Measurements from ENCODE around the gene SLC7A5. TPM values are rescaled to one million over a fixed set of nuclear protein-coding genes. Genes with fewer than 3 reads are reported as not detected.
"Not testable (repeated sequence)": the region's sequence is repeated elsewhere in the genome, so short reads cannot be mapped to it uniquely, and the experiment has no call there.

SLC7A5 gene
- total and polyA plus RNA-seq, 2 experiments from 2014 or later: 5.4 to 8.2 TPM

DNA sequence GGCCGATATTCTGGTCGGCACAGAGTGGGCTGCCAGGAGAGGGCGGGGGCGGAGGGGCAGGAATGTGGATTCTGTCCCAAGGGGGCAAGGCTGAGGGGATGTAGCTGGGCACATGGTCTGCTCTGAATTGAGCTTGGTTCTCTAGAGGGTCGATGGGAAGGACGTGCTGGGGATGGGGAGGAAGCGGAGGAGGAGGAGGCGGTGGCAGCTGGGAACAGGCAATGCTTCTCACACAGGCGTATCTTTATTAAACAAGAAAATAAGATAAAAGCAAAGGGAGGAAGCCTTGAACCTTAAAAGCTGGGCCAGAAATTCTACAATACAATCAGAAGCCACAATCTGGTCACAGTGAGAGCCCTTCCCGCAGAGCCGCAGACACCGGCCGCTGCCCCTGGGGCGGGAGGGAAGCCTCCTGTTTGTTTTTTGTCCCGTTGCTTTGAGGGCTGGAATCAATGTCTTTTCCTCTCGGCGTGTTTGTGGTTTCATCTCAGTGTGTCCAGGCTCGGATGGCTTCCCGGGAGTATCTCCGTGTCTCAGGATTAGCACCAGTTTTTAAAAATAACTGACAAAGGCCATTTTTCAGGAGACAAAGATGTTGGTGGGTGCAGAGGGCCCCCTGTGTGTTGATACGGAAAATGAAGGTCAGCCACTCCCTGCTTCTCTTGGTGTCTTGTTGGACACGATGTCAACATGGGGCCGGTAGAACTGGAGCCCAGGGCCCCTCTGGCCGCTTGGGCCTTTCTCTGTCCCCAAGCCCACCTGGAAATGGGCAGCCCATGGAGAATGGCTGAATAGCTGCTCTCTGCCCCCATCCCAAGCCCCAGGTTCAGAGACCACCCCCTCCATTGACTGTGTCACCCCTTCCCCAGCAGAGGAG, 12.3 kb upstream of the SLC7A5 start:
- H3K4me1 ChIP-seq (ENCODE audit: low read depth): no peaks in the 10 kb centered on the region
- no peaks in the 10 kb centered on the region for H3K27me3 ChIP-seq
- H3K4me3 ChIP-seq: no peak overlapping the region
- H3K36me3 ChIP-seq: no peaks in the 10 kb centered on the region
- no peak for DNase-seq (ENCODE audit: low read depth in 1 of 2, low spot score in 1 of 2)
- no peak overlapping the region for H3K27ac ChIP-seq
- TF ChIP-seq, protein P1, sequence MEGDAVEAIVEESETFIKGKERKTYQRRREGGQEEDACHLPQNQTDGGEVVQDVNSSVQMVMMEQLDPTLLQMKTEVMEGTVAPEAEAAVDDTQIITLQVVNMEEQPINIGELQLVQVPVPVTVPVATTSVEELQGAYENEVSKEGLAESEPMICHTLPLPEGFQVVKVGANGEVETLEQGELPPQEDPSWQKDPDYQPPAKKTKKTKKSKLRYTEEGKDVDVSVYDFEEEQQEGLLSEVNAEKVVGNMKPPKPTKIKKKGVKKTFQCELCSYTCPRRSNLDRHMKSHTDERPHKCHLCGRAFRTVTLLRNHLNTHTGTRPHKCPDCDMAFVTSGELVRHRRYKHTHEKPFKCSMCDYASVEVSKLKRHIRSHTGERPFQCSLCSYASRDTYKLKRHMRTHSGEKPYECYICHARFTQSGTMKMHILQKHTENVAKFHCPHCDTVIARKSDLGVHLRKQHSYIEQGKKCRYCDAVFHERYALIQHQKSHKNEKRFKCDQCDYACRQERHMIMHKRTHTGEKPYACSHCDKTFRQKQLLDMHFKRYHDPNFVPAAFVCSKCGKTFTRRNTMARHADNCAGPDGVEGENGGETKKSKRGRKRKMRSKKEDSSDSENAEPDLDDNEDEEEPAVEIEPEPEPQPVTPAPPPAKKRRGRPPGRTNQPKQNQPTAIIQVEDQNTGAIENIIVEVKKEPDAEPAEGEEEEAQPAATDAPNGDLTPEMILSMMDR (IDR thresholded peaks at IDR 0.05; ENCODE audit: low read depth, low read length): no peak
- H3K9me3 ChIP-seq (ENCODE audit: low read depth): no peaks in the 10 kb centered on the region

GRCh38 chr16:87880117-87880696, 10.9 kb upstream of the SLC7A5 start:
- no peaks in the 10 kb centered on the region for H3K9me3 ChIP-seq (ENCODE audit: low read depth)
- TF ChIP-seq, protein P1 (IDR thresholded peaks at IDR 0.05; ENCODE audit: low read depth, low read length): no peak
- H3K36me3 ChIP-seq: no peaks in the 10 kb centered on the region
- H3K4me3 ChIP-seq: no peak overlapping the region
- no peak overlapping the region for H3K27ac ChIP-seq
- H3K27me3 ChIP-seq: no peaks in the 10 kb centered on the region
- no peaks in the 10 kb centered on the region for H3K4me1 ChIP-seq (ENCODE audit: low read depth)
- no peak for DNase-seq (ENCODE audit: low read depth in 1 of 2, low spot score in 1 of 2)

DNA sequence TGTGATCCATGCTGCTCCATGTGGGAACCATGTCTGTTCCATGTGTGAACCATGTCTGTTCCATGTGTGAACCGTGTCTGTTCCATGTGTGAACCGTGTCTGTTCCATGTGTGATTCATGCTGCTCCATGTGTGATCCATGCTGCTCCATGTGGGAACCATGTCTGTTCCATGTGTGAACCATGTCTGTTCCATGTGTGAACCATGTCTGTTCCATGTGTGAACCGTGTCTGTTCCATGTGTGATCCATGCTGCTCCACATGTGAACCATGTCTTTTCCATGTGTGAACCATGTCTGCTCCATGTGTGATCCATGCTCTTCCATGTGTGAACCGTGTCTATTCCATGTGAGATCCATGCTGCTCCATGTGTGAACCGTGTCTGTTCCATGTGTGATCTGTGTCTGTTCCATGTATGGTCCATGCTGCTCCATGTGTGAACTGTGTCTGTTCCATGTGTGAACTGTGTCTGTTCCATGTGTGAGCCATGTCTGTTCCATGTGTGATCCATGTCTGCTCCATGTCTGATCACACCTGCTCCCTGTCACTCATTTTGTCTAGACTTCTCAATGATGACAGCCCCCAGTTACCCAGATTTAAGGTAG, 10.2 kb upstream of the SLC7A5 start:
- H3K36me3 ChIP-seq; H3K4me3 ChIP-seq; DNase-seq (ENCODE audit: low read depth in 1 of 2, low spot score in 1 of 2); H3K4me1 ChIP-seq (ENCODE audit: low read depth); H3K9me3 ChIP-seq (ENCODE audit: low read depth); H3K27me3 ChIP-seq; H3K27ac ChIP-seq: not testable (repeated sequence)

DNA sequence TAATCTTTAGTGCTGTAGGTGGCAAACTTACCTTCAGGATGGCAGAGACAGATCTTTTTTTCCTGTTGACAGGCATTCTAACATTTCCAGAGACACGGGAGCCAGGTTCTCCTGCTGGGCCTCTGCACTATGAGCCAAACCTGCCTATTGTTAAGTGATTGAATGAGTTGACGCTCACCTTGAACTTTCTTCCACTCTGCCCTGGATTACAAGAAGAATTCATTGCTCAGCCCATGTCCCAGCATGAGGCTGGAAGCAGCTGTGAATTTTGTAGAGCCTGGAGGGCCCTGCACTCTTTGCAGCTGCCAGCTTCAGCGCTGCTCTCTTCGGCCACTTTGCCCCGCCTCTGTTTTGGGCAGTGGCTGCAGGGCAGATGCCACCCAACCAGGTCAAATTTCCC, 9.4 kb upstream of the SLC7A5 start:
- Histone ChIP-seq H3K9me3 (ENCODE audit: low read depth) (no peaks in the 10 kb centered on the region), H3K4me3 (no peak overlapping the region), H3K27me3 (no peaks in the 10 kb centered on the region), H3K27ac (no peak overlapping the region), H3K36me3 (no peaks in the 10 kb centered on the region), H3K4me1 (ENCODE audit: low read depth) (no peaks in the 10 kb centered on the region)
- DNase-seq (ENCODE audit: low read depth in 1 of 2, low spot score in 1 of 2): no peak
- TF ChIP-seq, protein P1 (IDR thresholded peaks at IDR 0.05; ENCODE audit: low read depth, low read length): no peak

DNA sequence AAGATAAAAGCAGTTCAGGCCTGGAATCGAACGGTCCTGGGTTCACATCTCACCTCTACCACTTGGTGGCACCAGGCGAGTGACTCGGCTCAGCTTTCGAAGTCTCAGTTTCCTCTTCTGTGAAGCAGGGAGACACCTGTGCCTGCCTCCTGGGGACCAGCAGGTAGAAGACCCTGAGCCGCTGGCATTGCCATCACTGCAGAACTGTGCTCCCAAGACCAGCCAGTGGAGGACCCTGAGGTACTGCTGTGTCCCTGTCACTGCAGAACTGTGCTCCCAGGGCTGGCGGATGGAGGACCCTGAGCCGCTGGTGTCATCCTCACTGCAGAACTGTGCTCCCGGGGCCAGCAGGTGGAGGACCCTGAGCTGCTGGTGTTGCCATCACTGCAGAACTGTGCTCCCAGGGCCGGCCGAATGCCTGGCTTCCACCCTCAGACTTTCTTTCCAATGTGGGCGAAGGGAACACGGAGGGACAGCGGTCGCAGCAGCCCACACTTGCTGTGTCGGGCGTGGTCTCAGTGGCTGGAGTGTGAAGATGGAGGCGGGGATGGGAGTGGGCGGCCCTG, 8.7 kb upstream of the SLC7A5 start:
- Histone ChIP-seq H3K4me3 (no peak overlapping the region), H3K9me3 (ENCODE audit: low read depth) (no peaks in the 10 kb centered on the region), H3K27ac (no peak overlapping the region), H3K36me3 (no peaks in the 10 kb centered on the region), H3K27me3 (no peaks in the 10 kb centered on the region), H3K4me1 (ENCODE audit: low read depth) (no peaks in the 10 kb centered on the region)
- TF ChIP-seq, protein P1 (IDR thresholded peaks at IDR 0.05; ENCODE audit: low read depth, low read length): peak; percentile 6
- DNase-seq (ENCODE audit: low read depth in 1 of 2, low spot score in 1 of 2): no peak
